Measurements from ENCODE around the gene THADA. TPM values are rescaled to one million over a fixed set of nuclear protein-coding genes. Genes with fewer than 3 reads are reported as not detected.

THADA gene
- total RNA-seq, 1 donor from 2014 or later: 59.3 TPM

- no peak for DNase-seq (ENCODE audit: low spot score)
These were observed 385.2 kb downstream of the THADA start for GRCh38 chr2:43210467-43211303.

- no peak for DNase-seq (ENCODE audit: low spot score)
These were observed 385.7 kb downstream of the THADA start for GRCh38 chr2:43210125-43210466.

GRCh38 chr2:43209204-43209717 lies 386.6 kb downstream of the THADA start:
- DNase-seq (ENCODE audit: low spot score): no peak

- no peak for DNase-seq (ENCODE audit: low spot score)
These were observed 388.1 kb downstream of the THADA start for GRCh38 chr2:43207553-43208300.

GRCh38 chr2:43206602-43207001 lies 389.2 kb downstream of the THADA start:
- DNase-seq (ENCODE audit: low spot score): no peak

- DNase-seq (ENCODE audit: low spot score): no peak
These were observed 392.5 kb downstream of the THADA start for GRCh38 chr2:43203373-43203772.

- DNase-seq (ENCODE audit: low spot score): no peak
These were observed 393.5 kb downstream of the THADA start for GRCh38 chr2:43202289-43202688.

- DNase-seq (ENCODE audit: low spot score): no peak
These were observed 394.3 kb downstream of the THADA start for GRCh38 chr2:43201497-43201896.

GRCh38 chr2:43201016-43201415 lies 394.8 kb downstream of the THADA start:
- no peak for DNase-seq (ENCODE audit: low spot score)

- DNase-seq (ENCODE audit: low spot score): peak; percentile 67
These were observed 396.0 kb downstream of the THADA start for GRCh38 chr2:43199492-43200488.

GRCh38 chr2:43198263-43198662 lies 397.6 kb downstream of the THADA start:
- no peak for DNase-seq (ENCODE audit: low spot score)

GRCh38 chr2:43197588-43197896 lies 398.3 kb downstream of the THADA start:
- no peak for DNase-seq (ENCODE audit: low spot score)

- DNase-seq (ENCODE audit: low spot score): no peak
These were observed 398.9 kb downstream of the THADA start for GRCh38 chr2:43196768-43197587.

GRCh38 chr2:43194121-43194869 lies 401.5 kb downstream of the THADA start:
- peak; percentile 64 for DNase-seq (ENCODE audit: low spot score)

GRCh38 chr2:43193652-43194120 lies 402.2 kb downstream of the THADA start:
- no peak for DNase-seq (ENCODE audit: low spot score)

- no peak for DNase-seq (ENCODE audit: low spot score)
These were observed 402.8 kb downstream of the THADA start for GRCh38 chr2:43192744-43193651.

GRCh38 chr2:43191947-43192516 lies 403.8 kb downstream of the THADA start:
- DNase-seq (ENCODE audit: low spot score): no peak

GRCh38 chr2:43190311-43191052 lies 405.4 kb downstream of the THADA start:
- DNase-seq (ENCODE audit: low spot score): no peak
